ENCODE results near the gene COL20A1. TPM values are rescaled to one million over a fixed set of nuclear protein-coding genes. Genes with fewer than 3 reads are reported as not detected.
"Not testable (repeated sequence)": the region's sequence is repeated elsewhere in the genome, so short reads cannot be mapped to it uniquely, and the experiment has no call there.

Gene COL20A1
- total RNA-seq, 2 donors from 2014 or later: 0.50 to 0.58 TPM

GRCh38 chr20:63329331-63330083 is 36.5 kb downstream of the COL20A1 start:
- no peaks in the 10 kb centered on the region for H3K4me1 Mint-ChIP-seq (ENCODE audit: low read depth)
- ATAC-seq (replicated peaks in 1 of 2) (no peak), DNase-seq (no peak)
- peaks cover 4 to 5% of the 10 kb centered on the region in 2 donors for H3K36me3 Mint-ChIP-seq (ENCODE audit: insufficient read depth in 2 of 2)
- no peak overlapping the region for H3K4me3 Mint-ChIP-seq
- H3K27ac Mint-ChIP-seq: no peak overlapping the region
- H3K27me3 Mint-ChIP-seq (ENCODE audit: low read depth): no peaks in the 10 kb centered on the region
- H3K9me3 Mint-ChIP-seq: peaks cover 5 to 6% of the 10 kb centered on the region in 2 donors

GRCh38 chr20:63330084-63330760 is 37.2 kb downstream of the COL20A1 start:
- peaks cover 5 to 6% of the 10 kb centered on the region in 2 donors for H3K9me3 Mint-ChIP-seq
- no peak for ATAC-seq (replicated peaks in 1 of 2)
- H3K27me3 Mint-ChIP-seq (ENCODE audit: low read depth): peaks cover 2% of the 10 kb centered on the region
- H3K4me3 Mint-ChIP-seq: no peak overlapping the region
- H3K27ac Mint-ChIP-seq: no peak overlapping the region
- H3K36me3 Mint-ChIP-seq (ENCODE audit: insufficient read depth in 2 of 2): peaks cover 4 to 5% of the 10 kb centered on the region in 2 donors
- DNase-seq: no peak
- no peaks in the 10 kb centered on the region for H3K4me1 Mint-ChIP-seq (ENCODE audit: low read depth)

GRCh38 chr20:63330940-63331339 is 38.0 kb downstream of the COL20A1 start:
- DNase-seq: no peak
- H3K4me3 Mint-ChIP-seq: no peak overlapping the region
- ATAC-seq (replicated peaks in 1 of 2): no peak
- peaks cover 4 to 5% of the 10 kb centered on the region in 2 donors for H3K36me3 Mint-ChIP-seq (ENCODE audit: insufficient read depth in 2 of 2)
- no peaks in the 10 kb centered on the region for H3K4me1 Mint-ChIP-seq (ENCODE audit: low read depth)
- H3K27me3 Mint-ChIP-seq (ENCODE audit: low read depth): peaks cover 9% of the 10 kb centered on the region
- H3K9me3 Mint-ChIP-seq: peaks cover 5 to 6% of the 10 kb centered on the region in 2 donors
- no peak overlapping the region for H3K27ac Mint-ChIP-seq

GRCh38 chr20:63331741-63332400 is 38.9 kb downstream of the COL20A1 start:
- H3K9me3 Mint-ChIP-seq: peaks cover 5 to 6% of the 10 kb centered on the region in 2 donors
- ATAC-seq (replicated peaks in 1 of 2) (no peak), DNase-seq (no peak)
- H3K36me3 Mint-ChIP-seq (ENCODE audit: insufficient read depth in 2 of 2): peaks cover 4 to 5% of the 10 kb centered on the region in 2 donors
- H3K4me1 Mint-ChIP-seq (ENCODE audit: low read depth): no peaks in the 10 kb centered on the region
- no peak overlapping the region for H3K27ac Mint-ChIP-seq
- no peak overlapping the region for H3K4me3 Mint-ChIP-seq
- H3K27me3 Mint-ChIP-seq (ENCODE audit: low read depth): peaks cover 13% of the 10 kb centered on the region

- peaks cover 19% of the 10 kb centered on the region for H3K27me3 Mint-ChIP-seq (ENCODE audit: low read depth)
- no peaks in the 10 kb centered on the region for H3K4me1 Mint-ChIP-seq (ENCODE audit: low read depth)
- no peak overlapping the region for H3K27ac Mint-ChIP-seq
- DNase-seq (no peak), ATAC-seq (replicated peaks in 1 of 2) (no peak)
- H3K9me3 Mint-ChIP-seq: peaks cover 5 to 6% of the 10 kb centered on the region in 2 donors
- H3K4me3 Mint-ChIP-seq: no peak overlapping the region
- H3K36me3 Mint-ChIP-seq (ENCODE audit: insufficient read depth in 2 of 2): peaks cover 4 to 5% of the 10 kb centered on the region in 2 donors
Observed at GRCh38 chr20:63332488-63333240, 39.7 kb downstream of the COL20A1 start.

GRCh38 chr20:63333241-63333836 is 40.4 kb downstream of the COL20A1 start:
- no peak for ATAC-seq (replicated peaks in 1 of 2)
- H3K36me3 Mint-ChIP-seq (ENCODE audit: insufficient read depth in 2 of 2): peaks cover 4 to 5% of the 10 kb centered on the region in 2 donors
- DNase-seq: no peak
- H3K4me3 Mint-ChIP-seq: no peak overlapping the region
- H3K27me3 Mint-ChIP-seq (ENCODE audit: low read depth): peaks cover 25% of the 10 kb centered on the region
- H3K27ac Mint-ChIP-seq: no peak overlapping the region
- H3K9me3 Mint-ChIP-seq: peaks cover 5 to 6% of the 10 kb centered on the region in 2 donors
- no peaks in the 10 kb centered on the region for H3K4me1 Mint-ChIP-seq (ENCODE audit: low read depth)

- H3K27ac Mint-ChIP-seq: no peak overlapping the region
Observed at GRCh38 chr20:63334356-63334755, 41.4 kb downstream of the COL20A1 start.

GRCh38 chr20:63335060-63335459 is 42.1 kb downstream of the COL20A1 start:
- H3K4me1 Mint-ChIP-seq (ENCODE audit: low read depth); H3K36me3 Mint-ChIP-seq (ENCODE audit: insufficient read depth in 2 of 2); H3K4me3 Mint-ChIP-seq; H3K27ac Mint-ChIP-seq; ATAC-seq (replicated peaks in 1 of 2); DNase-seq: not testable (repeated sequence)
- Mint-ChIP-seq H3K27me3 (ENCODE audit: low read depth) (peaks cover 33% of the 10 kb centered on the region), H3K9me3 (peaks cover 5 to 12% of the 10 kb centered on the region in 2 donors)

More at GRCh38 chr20:63334356-63334755, 41.4 kb downstream of the COL20A1 start:
- peaks cover 5 to 9% of the 10 kb centered on the region in 2 donors for H3K9me3 Mint-ChIP-seq
- H3K27me3 Mint-ChIP-seq (ENCODE audit: low read depth): peaks cover 33% of the 10 kb centered on the region
- no peak for ATAC-seq (replicated peaks in 1 of 2)
- H3K4me1 Mint-ChIP-seq (ENCODE audit: low read depth): no peaks in the 10 kb centered on the region
- peaks cover 4 to 5% of the 10 kb centered on the region in 2 donors for H3K36me3 Mint-ChIP-seq (ENCODE audit: insufficient read depth in 2 of 2)
- H3K4me3 Mint-ChIP-seq: no peak overlapping the region
- no peak for DNase-seq

- Mint-ChIP-seq H3K9me3 (peaks cover 8 to 12% of the 10 kb centered on the region in 2 donors), H3K4me1 (ENCODE audit: low read depth) (no peaks in the 10 kb centered on the region), H3K4me3 (no peak overlapping the region), H3K36me3 (ENCODE audit: insufficient read depth in 2 of 2) (peaks cover 4 to 5% of the 10 kb centered on the region in 2 donors), H3K27me3 (ENCODE audit: low read depth) (peaks cover 36% of the 10 kb centered on the region), H3K27ac (no peak overlapping the region)
- DNase-seq (no peak), ATAC-seq (replicated peaks in 1 of 2) (no peak)
Observed at GRCh38 chr20:63335711-63336110, 42.7 kb downstream of the COL20A1 start.

GRCh38 chr20:63336232-63336752 is 43.3 kb downstream of the COL20A1 start:
- peaks cover 8 to 12% of the 10 kb centered on the region in 2 donors for H3K9me3 Mint-ChIP-seq
- peaks cover 41% of the 10 kb centered on the region for H3K27me3 Mint-ChIP-seq (ENCODE audit: low read depth)
- peaks cover 4 to 5% of the 10 kb centered on the region in 2 donors for H3K36me3 Mint-ChIP-seq (ENCODE audit: insufficient read depth in 2 of 2)
- no peak overlapping the region for H3K27ac Mint-ChIP-seq
- no peak for DNase-seq
- no peaks in the 10 kb centered on the region for H3K4me1 Mint-ChIP-seq (ENCODE audit: low read depth)
- no peak overlapping the region for H3K4me3 Mint-ChIP-seq
- ATAC-seq (replicated peaks in 1 of 2): no peak

GRCh38 chr20:63337786-63338420 is 44.9 kb downstream of the COL20A1 start:
- DNase-seq (no peak), ATAC-seq (replicated peaks in 1 of 2) (no peak)
- peaks cover 53% of the 10 kb centered on the region for H3K27me3 Mint-ChIP-seq (ENCODE audit: low read depth)
- H3K9me3 Mint-ChIP-seq: peaks cover 3 to 6% of the 10 kb centered on the region in 2 donors
- H3K27ac Mint-ChIP-seq: no peak overlapping the region
- no peak overlapping the region for H3K4me3 Mint-ChIP-seq
- H3K36me3 Mint-ChIP-seq (ENCODE audit: insufficient read depth in 2 of 2): no peaks in the 10 kb centered on the region
- no peaks in the 10 kb centered on the region for H3K4me1 Mint-ChIP-seq (ENCODE audit: low read depth)
